ENCODE results near the gene ETV6.

Gene ETV6

DNA sequence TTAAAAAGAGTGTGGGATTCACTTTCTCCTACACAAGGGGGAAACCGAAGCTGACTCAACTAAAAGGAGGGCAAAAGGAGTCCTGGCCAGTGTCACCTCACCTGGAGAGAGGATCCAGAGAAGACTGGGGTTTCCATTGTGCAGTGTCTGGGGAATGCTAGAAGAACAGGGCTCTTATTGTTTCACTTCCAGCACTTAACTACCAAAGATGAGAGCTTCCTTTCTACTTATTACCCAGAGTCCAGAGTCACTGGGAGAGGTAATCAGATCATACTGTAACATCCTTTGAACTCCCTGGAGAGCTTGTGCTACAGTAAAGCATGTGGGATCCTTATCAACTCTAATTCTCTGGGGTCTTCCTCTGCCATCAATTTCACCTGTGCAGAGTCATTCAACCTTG lies 272.9 kb downstream of the ETV6 start:
- no peak for DNase-seq (ENCODE audit: low read depth)

GRCh38 chr12:11923067-11923466 lies 273.6 kb downstream of the ETV6 start:
- no peak for DNase-seq (ENCODE audit: low read depth)

DNA sequence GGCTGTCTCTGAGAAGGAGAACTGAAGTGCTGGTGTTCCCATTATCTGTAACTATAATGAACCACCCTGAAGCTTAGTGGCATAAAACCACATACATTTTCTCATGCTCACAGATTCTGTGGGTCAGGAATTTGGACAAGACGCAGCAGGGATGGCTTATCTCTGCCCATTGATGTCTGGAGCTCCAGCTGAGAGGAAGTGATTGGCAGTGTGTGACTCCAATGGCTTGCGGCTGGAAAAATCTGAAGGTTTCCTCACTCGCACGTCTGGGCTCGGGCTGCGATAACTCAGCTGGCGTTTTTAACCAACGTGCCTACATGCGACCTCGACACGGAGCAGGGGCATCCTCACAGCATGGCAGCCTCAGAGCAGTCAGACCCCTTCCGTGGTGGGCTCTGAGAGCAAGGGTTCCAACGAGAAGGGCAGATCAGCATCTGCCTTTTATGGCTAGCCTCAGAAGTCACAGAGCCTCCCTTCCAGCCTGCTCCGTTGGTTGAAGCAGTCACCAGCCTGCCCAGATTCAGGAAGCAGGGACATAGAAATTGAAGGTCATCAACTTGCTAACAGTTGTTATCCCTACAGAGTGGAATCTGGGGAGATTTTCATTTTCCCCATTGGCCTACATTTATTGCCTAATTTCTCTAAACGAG lies 277.9 kb downstream of the ETV6 start:
- no peak for DNase-seq (ENCODE audit: low read depth)

DNA sequence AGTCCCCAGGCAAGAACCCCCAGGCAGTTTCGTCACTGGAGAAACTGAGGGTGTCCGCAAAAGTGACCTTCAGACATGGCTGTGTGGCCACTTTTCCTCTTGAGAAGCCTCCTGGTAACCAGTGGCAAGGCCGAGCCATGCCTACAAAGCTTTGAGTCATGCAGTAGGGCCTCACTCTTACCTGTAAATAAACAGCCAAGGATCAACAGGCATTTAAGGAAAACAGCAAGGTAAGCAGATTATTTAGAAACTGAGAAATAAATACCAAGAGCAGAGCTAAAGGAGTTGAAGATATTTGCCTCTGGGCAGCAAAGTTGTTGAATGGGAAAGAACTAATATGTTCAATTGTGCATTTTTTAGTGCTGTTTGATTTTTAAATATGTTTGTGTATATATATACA lies 280.2 kb downstream of the ETV6 start:
- DNase-seq (ENCODE audit: low read depth) = no peak

- DNase-seq (ENCODE audit: low read depth) = no peak
Observed at GRCh38 chr12:11939223-11939622, 289.7 kb downstream of the ETV6 start.

GRCh38 chr12:11941606-11942337 lies 292.3 kb downstream of the ETV6 start:
- no peak for DNase-seq (ENCODE audit: low read depth)

- DNase-seq (ENCODE audit: low read depth) = no peak
Observed at GRCh38 chr12:11943919-11944700, 294.6 kb downstream of the ETV6 start.

All from activated T-helper 1 cell treated with Interleukin-2 at 50 U/mL for 16 hours (primary cell).